GM19035 (cell line): ENCODE measurements around the gene PTGR3.

ENCODE experiments used
- ATAC-seq: cut with Tn5 transposase; IDR thresholded peaks from one replicate; pipeline ENCODE4 v1.9.1; 2021; ENCODE audit not compliant: unreplicated experiment

PTGR3 gene

DNA sequence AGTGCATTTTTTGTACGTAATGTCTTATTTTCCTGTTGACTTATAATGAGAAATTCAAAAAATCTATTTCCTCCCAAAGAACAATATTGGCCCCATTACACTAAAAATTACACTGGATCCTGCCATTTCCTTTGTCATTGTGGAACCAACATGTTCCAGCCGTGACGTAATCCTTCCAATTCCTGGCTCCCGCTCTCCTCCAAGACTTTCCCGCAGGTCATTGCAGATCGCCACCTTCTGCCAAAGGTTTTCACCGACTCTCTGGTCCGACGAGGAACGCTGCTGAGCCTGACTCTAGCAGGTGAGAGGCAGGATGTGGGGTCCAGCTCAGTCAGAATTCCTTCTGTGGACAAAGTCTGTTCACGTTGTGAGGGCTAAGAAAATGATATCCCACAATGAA, 38.0 kb downstream of the PTGR3 start:
- ATAC-seq = no peak

- no peak for ATAC-seq
Measured at GRCh38 chr18:75170022-75170789, 38.7 kb downstream of the PTGR3 start.

- ATAC-seq = no peak
Measured at GRCh38 chr18:75169411-75169810, 39.5 kb downstream of the PTGR3 start.

- ATAC-seq = no peak
Measured at GRCh38 chr18:75168619-75169018, 40.3 kb downstream of the PTGR3 start.

GRCh38 chr18:75167759-75168618, 41.0 kb downstream of the PTGR3 start:
- ATAC-seq = no peak

DNA sequence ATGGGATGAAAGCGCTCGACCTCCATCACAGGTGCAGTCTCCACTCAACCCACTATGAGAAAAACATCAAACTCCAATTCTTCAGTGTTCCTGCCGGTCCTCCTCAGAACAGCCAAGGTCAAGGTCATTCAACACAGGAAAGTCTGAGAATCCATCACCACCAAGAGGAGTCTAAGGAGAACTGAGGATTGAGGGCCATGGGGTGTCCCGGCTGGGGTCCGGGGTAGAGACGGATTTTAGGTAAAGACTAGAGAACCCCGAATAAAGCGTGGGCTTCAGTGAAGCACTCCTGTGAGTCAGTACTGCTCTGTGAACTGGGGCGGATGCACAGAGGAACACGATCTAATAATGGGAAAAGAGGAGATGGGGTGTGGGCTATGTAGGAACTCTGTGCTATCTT, 41.8 kb downstream of the PTGR3 start:
- ATAC-seq = no peak

GRCh38 chr18:75165926-75166325, 43.0 kb downstream of the PTGR3 start:
- ATAC-seq = no peak

- ATAC-seq = no peak
Measured at GRCh38 chr18:75164479-75164878, 44.5 kb downstream of the PTGR3 start.

GRCh38 chr18:75163736-75164135, 45.2 kb downstream of the PTGR3 start:
- ATAC-seq = no peak

DNA sequence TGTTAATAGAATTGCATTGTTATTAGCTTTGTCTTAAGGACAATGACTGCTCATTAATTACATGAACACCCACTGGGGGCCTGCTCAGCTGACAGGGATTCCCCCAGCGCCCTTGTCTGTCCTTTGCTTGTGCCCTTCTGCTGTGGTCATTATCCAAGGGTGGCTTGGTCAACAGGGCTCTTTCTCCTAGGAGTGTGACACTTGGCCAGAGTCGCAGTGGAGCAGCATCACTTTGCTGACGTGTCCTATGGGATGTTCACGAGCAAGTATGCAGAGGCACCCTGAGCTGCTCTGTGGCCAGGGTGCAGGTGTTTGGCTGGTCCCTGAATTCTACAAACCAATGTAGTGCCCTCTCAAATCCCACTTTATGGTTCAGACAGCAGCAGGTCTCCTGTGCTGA, 46.0 kb downstream of the PTGR3 start:
- no peak for ATAC-seq

DNA sequence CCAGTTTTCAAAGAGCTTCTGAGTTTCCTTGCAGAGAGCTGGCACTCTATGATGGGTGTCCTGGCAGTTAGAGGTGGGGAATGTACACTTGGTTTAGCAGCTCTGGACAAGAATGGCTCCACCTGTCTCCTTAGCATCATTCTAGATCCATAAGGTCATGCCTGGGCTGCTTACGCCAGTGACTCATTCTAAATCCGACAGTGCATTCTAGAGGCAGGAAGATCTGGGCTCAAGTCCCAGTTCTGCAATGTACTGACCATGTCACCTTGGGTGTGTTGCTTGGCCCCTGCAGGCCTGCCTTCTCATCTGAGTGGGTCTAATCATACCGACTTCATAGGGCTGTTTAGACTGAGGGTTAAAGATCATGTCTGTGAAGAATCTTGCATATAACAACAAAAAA, 46.5 kb downstream of the PTGR3 start:
- no peak for ATAC-seq

GRCh38 chr18:75161256-75162028, 47.5 kb downstream of the PTGR3 start:
- ATAC-seq = no peak

DNA sequence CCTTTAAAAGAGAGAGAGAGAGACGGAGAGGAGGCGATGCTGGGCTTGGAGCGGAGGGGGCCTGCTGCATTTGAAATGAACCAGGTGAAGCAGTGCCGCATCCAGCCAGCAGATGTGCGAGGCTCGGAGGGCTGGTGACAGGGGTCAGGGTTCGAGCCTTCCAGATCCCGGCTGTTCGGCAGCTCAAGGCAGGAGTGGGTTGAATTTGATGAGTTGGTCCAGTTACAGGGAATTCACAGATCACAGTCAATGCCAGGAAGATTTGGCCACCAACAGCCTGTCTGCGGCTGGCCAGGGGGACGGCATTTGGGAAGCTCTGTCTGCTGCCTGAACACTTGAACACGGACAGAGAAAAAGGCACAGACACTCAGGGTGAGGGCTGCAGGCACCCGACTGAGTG, 48.6 kb downstream of the PTGR3 start:
- ATAC-seq = no peak

DNA sequence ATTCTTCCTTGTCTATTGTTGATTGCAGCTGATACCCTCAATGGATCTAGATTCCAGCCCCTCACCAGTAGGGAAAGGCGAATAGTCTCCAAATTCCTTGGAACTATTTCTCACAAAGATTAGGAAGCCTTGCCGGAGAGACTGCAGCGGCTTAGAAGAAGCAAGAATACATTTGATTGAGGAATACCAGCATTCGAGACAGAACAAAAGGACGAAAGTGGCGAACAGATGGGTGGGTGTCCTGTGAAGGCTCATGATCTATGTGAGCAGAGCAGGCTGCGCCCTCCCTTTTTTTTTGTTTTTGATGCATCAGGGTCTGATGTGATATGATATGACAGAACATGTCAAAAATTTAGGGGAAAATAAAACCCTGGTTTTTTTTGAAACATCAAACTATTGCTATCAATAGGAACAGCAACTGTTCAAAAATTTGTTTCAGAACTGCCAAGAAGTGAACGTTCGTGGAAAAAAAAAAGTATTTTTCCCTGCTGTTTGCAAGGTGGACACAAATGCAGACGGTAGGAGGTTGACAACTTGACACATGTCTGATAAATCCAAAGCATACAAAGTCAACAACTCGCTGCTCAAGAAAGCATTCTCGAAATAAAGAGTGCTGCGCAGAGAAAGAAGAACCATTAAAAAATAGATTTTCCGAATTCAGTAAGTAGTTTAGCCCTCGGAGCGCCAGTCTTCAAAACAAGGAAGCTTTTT, 49.1 kb downstream of the PTGR3 start:
- no peak for ATAC-seq

DNA sequence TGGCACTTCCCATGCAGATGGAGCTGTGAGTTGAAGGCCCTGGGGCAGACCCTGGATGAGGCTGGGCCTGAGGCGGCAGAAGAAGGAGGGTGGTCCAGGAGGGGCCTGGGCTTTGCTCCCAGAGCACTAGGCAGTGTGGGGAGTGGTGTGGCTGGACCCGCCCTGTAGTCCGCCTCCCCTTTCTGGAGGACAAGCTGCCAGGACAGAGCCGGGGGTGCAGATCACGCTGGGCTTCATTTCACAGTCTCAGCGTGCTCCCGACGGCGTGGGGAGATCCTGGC, 49.8 kb downstream of the PTGR3 start:
- ATAC-seq = no peak
